Vagina (tissue), 2 donors: ENCODE data around the gene AKT1S1.

ENCODE experiments used
- POLR2A ChIP-seq, 2 donors: fragments of 450-650 bp; IDR thresholded peaks; one replicate each; pipeline ENCODE4 v1.6.1; 2017; ENCODE audit warnings: antibody characterized with exemption in 2 of 2, mild to moderate bottlenecking in 2 of 2, moderate library complexity in 2 of 2
- POLR2AphosphoS5 ChIP-seq, 2 donors: sonication (generic); formaldehyde crosslinking; IDR thresholded peaks; one replicate each; pipeline ENCODE4 v1.9.0; 2017; ENCODE audit warnings: antibody characterized with exemption in 2 of 2, mild to moderate bottlenecking in 2 of 2, low read depth in 1 of 2; ENCODE audit not compliant: insufficient read depth in 1 of 2

DNA sequence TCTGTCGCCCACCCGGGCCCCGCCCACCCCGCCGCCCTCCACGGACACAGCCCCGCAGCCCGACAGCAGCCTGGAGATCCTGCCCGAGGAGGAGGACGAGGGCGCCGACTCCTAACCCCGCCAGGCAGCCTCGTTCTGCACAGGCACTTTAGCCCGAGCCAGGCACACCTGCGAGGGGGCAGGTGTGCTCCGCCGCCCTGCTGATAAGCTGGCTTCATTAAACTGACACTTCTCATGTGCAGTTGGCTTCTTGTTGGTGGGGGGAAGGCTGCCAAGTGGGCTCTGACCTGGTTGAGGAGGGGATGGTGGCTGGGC, 11.3 kb upstream of the AKT1S1 start:
- TF ChIP-seq POLR2A (IDR thresholded peaks at IDR 0.05) (no peak), POLR2AphosphoS5 (IDR thresholded peaks at IDR 0.05; ENCODE audit: insufficient read depth in 1 of 2, low read depth in 1 of 2) (no peak)
